ENCODE measurements around the gene MYLK4.

DNA sequence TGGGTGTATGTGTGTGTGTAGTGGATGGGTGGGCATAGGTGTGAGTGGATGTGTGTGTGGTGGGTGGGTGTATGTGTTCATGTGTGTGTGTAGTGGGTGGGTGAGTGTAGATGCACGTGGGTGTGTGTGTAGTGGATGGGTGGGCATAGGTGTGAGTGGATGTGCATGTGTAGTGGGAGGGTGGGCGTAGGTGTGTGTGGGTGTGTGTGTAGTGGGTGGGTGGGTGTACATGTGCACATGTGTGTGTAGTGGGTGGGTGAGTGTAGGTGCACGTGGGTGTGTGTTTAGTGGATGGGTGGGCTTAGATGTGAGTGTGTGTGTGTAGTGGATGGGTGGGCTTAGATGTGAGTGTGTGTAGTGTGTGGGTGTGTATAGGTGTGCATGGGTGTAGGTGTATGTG lies 104.4 kb downstream of the MYLK4 start:
- TF ChIP-seq, protein P1, sequence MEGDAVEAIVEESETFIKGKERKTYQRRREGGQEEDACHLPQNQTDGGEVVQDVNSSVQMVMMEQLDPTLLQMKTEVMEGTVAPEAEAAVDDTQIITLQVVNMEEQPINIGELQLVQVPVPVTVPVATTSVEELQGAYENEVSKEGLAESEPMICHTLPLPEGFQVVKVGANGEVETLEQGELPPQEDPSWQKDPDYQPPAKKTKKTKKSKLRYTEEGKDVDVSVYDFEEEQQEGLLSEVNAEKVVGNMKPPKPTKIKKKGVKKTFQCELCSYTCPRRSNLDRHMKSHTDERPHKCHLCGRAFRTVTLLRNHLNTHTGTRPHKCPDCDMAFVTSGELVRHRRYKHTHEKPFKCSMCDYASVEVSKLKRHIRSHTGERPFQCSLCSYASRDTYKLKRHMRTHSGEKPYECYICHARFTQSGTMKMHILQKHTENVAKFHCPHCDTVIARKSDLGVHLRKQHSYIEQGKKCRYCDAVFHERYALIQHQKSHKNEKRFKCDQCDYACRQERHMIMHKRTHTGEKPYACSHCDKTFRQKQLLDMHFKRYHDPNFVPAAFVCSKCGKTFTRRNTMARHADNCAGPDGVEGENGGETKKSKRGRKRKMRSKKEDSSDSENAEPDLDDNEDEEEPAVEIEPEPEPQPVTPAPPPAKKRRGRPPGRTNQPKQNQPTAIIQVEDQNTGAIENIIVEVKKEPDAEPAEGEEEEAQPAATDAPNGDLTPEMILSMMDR (IDR thresholded peaks at IDR 0.05; ENCODE audit: insufficient read depth, low read depth, low read length) = no peak
- TF ChIP-seq EZH2 (IDR thresholded peaks at IDR 0.05; ENCODE audit: insufficient read depth, low read length) = no peak

All from astrocyte (in vitro differentiated cells and primary cell).